Measurements from ENCODE around the gene PRPF39.
A peak's percentile ranks its signal among the peaks of the same experiment; 100 is the strongest.

The PRPF39 gene

DNA sequence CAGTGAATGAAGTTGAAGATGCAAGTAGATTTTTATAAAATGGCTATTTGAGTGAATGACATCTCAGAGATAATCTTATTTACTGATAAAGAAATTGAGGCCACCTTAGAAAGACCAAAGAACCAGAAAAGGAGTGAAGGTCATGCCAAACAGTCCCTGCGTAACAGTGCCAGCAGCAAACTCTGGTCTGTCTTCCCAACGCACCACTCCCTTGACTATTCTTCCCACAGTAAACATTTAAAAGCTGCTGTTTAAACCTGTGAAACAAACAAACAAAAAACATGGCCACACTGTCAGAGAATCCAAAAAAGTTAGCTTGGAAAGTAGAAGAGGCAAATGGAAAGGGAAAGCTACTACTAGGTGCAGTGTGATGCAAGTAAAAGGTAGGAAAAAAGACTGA, 1.5 kb upstream of the PRPF39 start:
- no peak for DNase-seq

DNA sequence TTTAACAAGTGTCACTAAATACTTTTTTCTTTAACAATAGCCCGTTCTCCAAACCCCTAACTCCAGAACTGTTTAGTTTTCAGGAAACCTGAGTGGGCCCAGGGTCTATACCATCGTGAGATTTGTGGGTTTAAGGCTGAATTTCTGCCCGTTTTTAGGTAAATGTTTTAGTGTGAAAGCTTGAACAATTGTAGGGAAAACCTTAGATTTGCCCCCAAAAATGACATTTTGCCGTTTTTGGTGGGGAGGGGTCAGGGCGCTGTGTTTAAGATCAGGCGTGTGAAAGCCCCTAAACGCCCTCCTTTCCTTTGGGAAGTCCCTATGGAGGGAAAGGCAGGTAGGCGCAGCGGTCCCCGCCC, 320 bp upstream of the PRPF39 start:
- no peak for DNase-seq

- no peak for DNase-seq
Observed at GRCh38 chr14:45084946-45085346, 1.0 kb downstream of the PRPF39 start.

GRCh38 chr14:45089813-45090212, 5.9 kb downstream of the PRPF39 start:
- DNase-seq: no peak

GRCh38 chr14:45091710-45092109, 7.8 kb downstream of the PRPF39 start:
- DNase-seq: no peak

DNA sequence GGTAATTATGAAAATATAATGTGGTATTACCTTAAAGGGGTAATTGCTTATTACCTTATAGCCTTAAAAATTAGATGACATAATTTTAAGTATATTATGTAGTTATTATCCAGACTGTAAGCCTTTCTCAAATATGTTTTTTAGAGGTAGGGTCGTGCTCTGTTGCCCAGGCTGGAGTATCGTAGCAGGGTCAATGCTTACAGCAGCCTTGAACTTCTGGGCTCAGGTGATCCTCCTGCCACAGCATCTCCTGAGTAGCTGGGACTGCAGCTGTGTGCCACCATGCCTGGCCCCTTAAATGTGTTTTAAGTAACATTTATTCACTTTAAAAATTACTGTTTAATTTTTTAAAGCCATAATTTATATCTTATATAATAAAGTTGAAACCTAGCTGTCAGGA, 10.4 kb downstream of the PRPF39 start:
- no peak for DNase-seq

DNA sequence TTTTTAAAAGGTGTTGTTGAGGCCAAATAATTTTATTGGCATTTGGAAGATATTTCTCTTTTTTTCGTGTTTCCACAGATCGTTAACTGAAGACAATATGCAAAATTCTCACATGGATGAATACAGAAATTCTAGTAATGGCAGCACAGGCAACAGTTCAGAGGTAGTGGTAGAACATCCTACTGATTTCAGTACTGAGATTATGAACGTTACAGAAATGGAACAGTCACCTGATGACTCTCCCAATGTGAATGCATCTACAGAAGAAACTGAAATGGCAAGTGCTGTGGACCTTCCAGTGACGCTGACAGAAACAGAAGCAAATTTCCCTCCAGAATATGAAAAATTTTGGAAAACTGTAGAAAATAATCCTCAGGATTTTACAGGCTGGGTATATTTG, 11.2 kb downstream of the PRPF39 start:
- DNase-seq: no peak

DNA sequence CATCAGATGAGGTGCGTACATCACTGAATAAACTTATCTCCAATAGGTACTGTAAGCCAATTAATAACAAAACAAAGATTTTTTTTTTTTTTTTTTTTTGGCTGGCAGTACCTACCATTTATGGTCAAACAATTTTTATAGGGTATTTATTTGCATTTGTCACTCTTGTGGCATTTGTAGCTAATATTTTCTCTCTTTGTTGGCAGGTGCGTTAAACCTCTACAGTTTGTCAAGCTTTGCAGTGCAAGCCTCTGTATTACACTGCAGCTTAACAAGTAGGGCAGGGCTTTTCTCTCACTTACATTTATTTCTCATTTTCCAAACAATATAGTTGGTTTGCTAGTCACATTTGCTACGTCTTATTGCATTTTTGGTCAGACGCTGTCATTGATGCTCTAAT, 12.3 kb downstream of the PRPF39 start:
- no peak for DNase-seq

DNA sequence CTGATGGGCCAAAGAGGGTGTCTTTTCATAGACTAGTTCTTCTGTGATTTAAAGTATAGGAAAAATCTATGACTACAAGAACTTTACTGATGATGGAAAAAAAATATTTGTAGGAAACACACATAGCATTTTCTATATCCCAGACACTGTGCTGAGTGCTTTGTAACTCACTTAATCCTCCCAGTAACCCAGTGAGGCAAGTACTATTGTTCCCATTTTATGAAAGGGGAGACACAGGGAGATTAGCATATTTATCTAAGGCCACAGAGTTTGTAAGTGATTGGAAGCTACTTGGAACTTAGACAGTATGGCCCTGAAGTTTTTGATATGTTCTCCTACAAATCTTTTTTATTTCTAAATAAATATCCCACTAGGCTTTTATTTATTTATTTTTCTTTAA, 19.9 kb downstream of the PRPF39 start:
- DNase-seq: no peak

GRCh38 chr14:45104561-45104960, 20.6 kb downstream of the PRPF39 start:
- no peak for DNase-seq

GRCh38 chr14:45112896-45113781, 29.2 kb downstream of the PRPF39 start:
- no peak for DNase-seq

GRCh38 chr14:45114327-45114726, 30.4 kb downstream of the PRPF39 start:
- DNase-seq: no peak

- no peak for DNase-seq
Observed at GRCh38 chr14:45118594-45118993, 34.7 kb downstream of the PRPF39 start.

GRCh38 chr14:45120096-45120495, 36.2 kb downstream of the PRPF39 start:
- no peak for DNase-seq

DNA sequence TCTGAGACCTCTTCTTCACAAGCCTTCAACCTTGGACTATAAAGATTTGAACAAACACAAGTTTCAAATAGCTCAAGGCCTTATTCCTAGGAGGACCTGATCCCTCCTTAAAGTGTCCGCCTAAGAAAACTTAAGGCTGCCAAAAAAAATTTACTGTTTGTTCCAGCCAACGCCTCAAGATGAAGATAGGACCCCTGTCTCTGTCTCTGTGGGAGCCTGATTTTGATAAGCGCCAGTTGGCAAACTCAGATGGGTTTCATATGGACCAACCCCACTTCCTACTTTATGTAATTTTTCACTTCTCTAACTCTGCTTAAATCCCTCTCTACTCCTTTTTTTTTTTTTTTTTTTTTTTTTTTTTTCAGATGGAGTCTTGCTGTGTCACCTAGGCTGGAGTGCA, 39.4 kb downstream of the PRPF39 start:
- no peak for DNase-seq

- DNase-seq: no peak
Observed at GRCh38 chr14:45125754-45126153, 41.8 kb downstream of the PRPF39 start.

GRCh38 chr14:45128963-45129629, 45.2 kb downstream of the PRPF39 start:
- no peak for DNase-seq

GRCh38 chr14:45133683-45134050, 49.8 kb downstream of the PRPF39 start:
- DNase-seq: no peak

DNA sequence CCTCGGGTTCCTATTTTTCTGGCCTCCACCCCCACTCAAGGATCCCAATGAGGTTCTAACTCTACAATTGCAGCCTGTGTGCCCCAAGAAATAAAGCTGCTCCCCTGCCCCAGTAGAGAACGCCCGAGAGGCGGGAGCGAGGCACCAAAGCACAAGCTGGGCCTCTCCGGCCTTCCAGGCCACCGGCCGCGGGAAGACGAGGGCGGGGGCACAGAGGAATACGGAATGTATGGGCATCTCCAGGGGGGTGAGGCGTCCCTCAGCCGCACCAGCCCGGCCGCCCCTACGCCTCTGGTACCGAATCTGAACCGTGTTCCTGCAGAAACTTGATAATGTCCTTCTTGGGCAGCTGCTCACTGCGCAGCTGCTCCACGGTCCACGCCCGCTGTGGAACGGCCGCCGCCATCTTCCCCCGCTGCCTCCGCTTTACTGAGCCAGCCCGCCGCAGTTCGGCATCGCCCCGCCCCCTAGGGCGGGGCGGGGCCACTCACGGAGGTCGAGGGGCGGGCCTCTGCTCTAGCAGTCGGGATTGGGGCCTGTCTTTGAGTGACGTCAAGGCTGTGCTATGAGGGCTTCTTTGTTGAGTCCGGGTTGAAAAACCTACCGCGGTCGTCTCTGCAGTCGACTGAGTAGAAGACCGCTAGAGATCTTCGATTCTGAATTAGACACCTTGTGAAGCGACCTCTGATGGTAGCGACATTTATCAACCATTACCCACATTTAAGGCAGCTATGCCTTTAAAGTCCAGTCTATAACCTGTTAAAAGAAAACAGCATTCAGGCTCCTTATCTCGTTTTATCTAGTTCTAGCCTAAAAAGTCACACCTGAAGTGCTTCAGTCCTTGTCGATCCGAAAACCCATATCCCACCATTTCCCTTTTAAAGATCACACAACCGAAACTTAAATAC, 50.4 kb downstream of the PRPF39 start, which contains the start of gene FKBP3:
Gene FKBP3, minus strand, starts transcription at position 431 of the 908 bp plus-strand sequence. Its CDS starts 25 bp downstream, at position 406.
- peak; percentile 73 for DNase-seq

DNA sequence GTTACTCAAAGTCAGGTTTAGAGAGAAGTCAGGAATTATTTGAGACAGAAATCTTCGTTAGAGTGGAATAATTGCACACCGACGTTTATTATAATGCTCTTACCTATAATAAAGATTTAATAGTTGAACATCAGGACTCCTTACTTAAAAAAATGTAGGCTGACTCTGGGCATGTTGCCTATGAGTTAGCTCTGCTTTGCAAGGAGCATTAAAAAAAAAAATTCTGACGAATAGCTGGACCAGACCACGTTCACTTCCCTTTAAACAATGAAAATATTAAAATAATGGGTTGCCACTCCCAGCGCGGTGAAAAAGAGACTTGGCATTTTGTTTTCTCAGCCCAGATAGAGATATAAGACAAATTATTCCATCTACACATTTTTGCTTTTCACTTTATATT, 51.2 kb downstream of the PRPF39 start:
- no peak for DNase-seq

GRCh38 chr14:45135659-45136395, 51.9 kb downstream of the PRPF39 start, which contains the start of gene FANCM:
Gene FANCM (plus strand): TSS chr14:45135930. CDS start chr14:45136032, 102 bp downstream.
- DNase-seq: peak; percentile 29

- no peak for DNase-seq
Observed at GRCh38 chr14:45136399-45136798, 52.5 kb downstream of the PRPF39 start.
